ENCODE data around the gene GNAL.

The GNAL gene

DNA sequence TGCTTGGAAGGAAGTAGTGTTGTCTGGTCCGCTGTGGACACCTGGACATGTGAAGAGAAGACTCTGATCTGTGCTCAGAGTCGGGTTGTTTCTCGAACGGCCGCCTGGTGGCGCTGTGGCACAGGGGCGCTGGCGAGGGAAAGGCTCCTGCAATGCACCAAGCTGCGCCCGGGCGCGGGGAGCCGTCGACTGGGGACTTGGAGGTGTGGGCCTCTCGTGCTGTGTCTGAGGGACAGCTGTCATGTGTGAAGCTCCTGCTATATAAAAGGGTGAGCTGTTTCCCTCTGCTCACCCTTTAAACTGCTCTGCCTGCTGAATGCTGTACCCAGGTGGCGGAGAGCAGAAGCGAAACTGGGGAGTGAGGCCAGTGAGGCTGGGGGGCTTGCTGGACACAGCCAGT is 44.0 kb downstream of the GNAL start:
- TF ChIP-seq, protein P1, sequence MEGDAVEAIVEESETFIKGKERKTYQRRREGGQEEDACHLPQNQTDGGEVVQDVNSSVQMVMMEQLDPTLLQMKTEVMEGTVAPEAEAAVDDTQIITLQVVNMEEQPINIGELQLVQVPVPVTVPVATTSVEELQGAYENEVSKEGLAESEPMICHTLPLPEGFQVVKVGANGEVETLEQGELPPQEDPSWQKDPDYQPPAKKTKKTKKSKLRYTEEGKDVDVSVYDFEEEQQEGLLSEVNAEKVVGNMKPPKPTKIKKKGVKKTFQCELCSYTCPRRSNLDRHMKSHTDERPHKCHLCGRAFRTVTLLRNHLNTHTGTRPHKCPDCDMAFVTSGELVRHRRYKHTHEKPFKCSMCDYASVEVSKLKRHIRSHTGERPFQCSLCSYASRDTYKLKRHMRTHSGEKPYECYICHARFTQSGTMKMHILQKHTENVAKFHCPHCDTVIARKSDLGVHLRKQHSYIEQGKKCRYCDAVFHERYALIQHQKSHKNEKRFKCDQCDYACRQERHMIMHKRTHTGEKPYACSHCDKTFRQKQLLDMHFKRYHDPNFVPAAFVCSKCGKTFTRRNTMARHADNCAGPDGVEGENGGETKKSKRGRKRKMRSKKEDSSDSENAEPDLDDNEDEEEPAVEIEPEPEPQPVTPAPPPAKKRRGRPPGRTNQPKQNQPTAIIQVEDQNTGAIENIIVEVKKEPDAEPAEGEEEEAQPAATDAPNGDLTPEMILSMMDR (IDR thresholded peaks at IDR 0.05; ENCODE audit: low read depth, low read length, missing control alignments): peak; percentile 94
- no peak overlapping the region for H3K4me3 ChIP-seq (replicated peaks; ENCODE audit: low read depth, low read length)
- DNase-seq (ENCODE audit: extremely low read depth, low read depth): peak; percentile 4

DNA sequence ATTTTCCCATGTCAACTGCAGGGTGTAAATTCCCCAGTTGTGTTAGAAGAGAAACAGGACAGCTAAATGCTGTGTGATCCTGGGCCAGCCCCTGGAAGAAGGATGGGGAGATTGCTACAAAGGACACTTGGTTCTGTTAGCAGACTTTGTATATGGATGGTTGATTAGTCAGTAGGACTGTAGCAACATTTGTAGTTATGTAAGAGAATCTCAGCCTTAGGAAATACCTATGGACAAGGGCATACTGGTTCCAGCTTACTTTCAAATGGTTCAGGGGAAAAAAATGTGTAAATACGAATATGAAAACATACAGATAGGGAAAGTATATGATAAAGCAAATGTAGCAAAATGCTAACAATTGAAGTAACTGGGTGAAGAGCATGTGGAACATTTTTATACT is 47.6 kb downstream of the GNAL start:
- DNase-seq (ENCODE audit: extremely low read depth, low read depth): no peak
- no peak overlapping the region for H3K4me3 ChIP-seq (replicated peaks; ENCODE audit: low read depth, low read length)
- TF ChIP-seq, protein P1 (IDR thresholded peaks at IDR 0.05; ENCODE audit: low read depth, low read length, missing control alignments): no peak

GRCh38 chr18:11739893-11740292 is 50.8 kb downstream of the GNAL start:
- TF ChIP-seq, protein P1 (IDR thresholded peaks at IDR 0.05; ENCODE audit: low read depth, low read length, missing control alignments): no peak
- no peak for DNase-seq (ENCODE audit: extremely low read depth, low read depth)
- H3K4me3 ChIP-seq (replicated peaks; ENCODE audit: low read depth, low read length): no peak overlapping the region

GRCh38 chr18:11740461-11740860 is 51.4 kb downstream of the GNAL start:
- TF ChIP-seq, protein P1 (IDR thresholded peaks at IDR 0.05; ENCODE audit: low read depth, low read length, missing control alignments): no peak
- DNase-seq (ENCODE audit: extremely low read depth, low read depth): no peak

DNA sequence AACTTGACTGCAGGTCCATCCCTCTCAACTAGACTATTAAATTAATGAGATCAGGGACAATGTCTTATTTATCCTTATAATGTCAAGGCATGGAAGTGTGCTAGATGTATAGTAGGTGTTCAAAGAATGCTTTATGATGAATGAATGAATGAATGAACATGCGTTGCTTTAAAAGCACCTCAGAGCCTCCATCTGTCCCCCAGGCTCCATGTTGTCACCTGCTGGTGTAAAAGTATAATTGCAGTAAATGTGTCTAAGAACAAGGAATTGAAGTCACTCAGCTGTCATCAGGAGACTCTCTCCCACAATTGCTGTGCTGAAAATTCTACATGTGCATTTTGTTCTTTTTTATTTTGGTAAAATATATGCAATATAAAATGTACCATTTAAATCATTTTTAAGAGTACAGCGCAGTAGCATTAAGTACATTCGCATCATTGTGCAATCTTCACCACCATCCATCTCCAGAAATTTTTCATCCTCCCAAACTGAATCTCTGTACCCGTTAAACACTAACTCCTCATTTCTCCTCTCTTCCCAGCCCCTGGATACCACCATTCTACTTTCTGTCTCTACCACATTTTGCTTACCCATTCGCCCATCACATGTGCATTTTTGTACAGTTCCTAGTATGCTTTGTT is 52.6 kb downstream of the GNAL start:
- no peak for DNase-seq (ENCODE audit: extremely low read depth, low read depth)
- TF ChIP-seq, protein P1 (IDR thresholded peaks at IDR 0.05; ENCODE audit: low read depth, low read length, missing control alignments): peak; percentile 33
- H3K4me3 ChIP-seq (replicated peaks; ENCODE audit: low read depth, low read length): no peak overlapping the region

More at GRCh38 chr18:11740461-11740860, 51.4 kb downstream of the GNAL start:
- no peak overlapping the region for H3K4me3 ChIP-seq (replicated peaks; ENCODE audit: low read depth, low read length)

DNA sequence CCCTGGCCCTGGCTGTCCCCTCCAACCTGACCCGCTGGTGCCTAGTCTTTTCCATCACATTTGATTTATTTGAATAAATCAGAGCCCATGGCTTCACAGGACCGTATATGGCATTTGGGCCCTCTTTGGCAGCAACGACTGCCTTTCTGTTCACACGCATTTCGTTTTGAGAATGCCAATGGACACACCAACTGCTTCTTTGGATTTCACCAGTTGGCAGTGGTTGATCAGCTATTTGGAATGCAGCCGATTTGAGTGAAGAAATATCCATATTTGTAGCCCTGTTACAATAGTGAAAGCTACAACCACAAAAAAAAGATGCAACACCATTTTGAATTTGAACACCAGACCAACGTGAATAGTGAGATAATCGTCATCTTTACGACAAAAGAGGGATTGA is 56.5 kb downstream of the GNAL start:
- no peak overlapping the region for H3K4me3 ChIP-seq (replicated peaks; ENCODE audit: low read depth, low read length)
- DNase-seq (ENCODE audit: extremely low read depth, low read depth): no peak
- TF ChIP-seq, protein P1 (IDR thresholded peaks at IDR 0.05; ENCODE audit: low read depth, low read length, missing control alignments): no peak

- TF ChIP-seq, protein P1 (IDR thresholded peaks at IDR 0.05; ENCODE audit: low read depth, low read length, missing control alignments): no peak
- no peak for DNase-seq (ENCODE audit: extremely low read depth, low read depth)
- H3K4me3 ChIP-seq (replicated peaks; ENCODE audit: low read depth, low read length): no peak overlapping the region
These were observed 58.2 kb downstream of the GNAL start for GRCh38 chr18:11747286-11747685.
